Body of pancreas (tissue), 4 donors: ENCODE results near the gene SEPHS2. TPM values are rescaled to one million over a fixed set of nuclear protein-coding genes. Genes with fewer than 3 reads are reported as not detected.
A peak's percentile ranks its signal among the peaks of the same experiment; 100 is the strongest.

Experiments used
- ATAC-seq: fragments of 150-250 bp; one replicate; pipeline ENCODE4 v1.9.1; 2016
- DNase-seq, 4 donors: peaks; one replicate each; pipeline ENCODE4 v3.0.0-alpha.2; 2019
- H3K27ac ChIP-seq, 4 donors: fragments of 200-600 bp; sonication (generic); 1 replicate in 3 of 4; 2 replicates in 1 of 4; pipeline versions ENCODE4 v1.5.1 to v1.6.1; 2016 to 2019; ENCODE audit warnings: mild to moderate bottlenecking in 1 of 4, mixed read lengths in 1 of 4, moderate library complexity in 1 of 4
- H3K27me3 ChIP-seq, 2 donors: fragments of 200-600 bp; sonication (generic); one replicate each; pipeline ENCODE4 v1.6.0; 2016; ENCODE audit warnings: mild to moderate bottlenecking in 1 of 2
- H3K36me3 ChIP-seq, 2 donors: fragments of 200-600 bp; sonication (generic); replicated peaks in 1 of 2; 2 replicates each; pipeline ENCODE4 v1.5.1; 2016; ENCODE audit warnings: low read depth in 2 of 2; ENCODE audit not compliant: insufficient read depth in 1 of 2
- H3K4me1 ChIP-seq: fragments of 200-600 bp; sonication (generic); one replicate; pipeline ENCODE4 v1.6.0; 2016
- H3K4me3 ChIP-seq, 2 donors: fragments of 200-600 bp; sonication (generic); 1 replicate in 1 of 2; 2 replicates in 1 of 2; pipeline ENCODE4 v1.5.1; 2016 to 2019
- H3K9me3 ChIP-seq, 3 donors: fragments of 200-600 bp; sonication (generic); 1 replicate in 2 of 3; 2 replicates in 1 of 3; pipeline ENCODE4 v1.5.1; 2016
- CTCF ChIP-seq, 7 experiments: fragments of 450-650 bp in 4 of 7; fragments of 200-600 bp in 3 of 7; sonication (generic) in 3 of 7; IDR thresholded peaks; one replicate each; pipeline ENCODE4 v1.5.1; 2016 to 2019; ENCODE audit warnings: antibody characterized with exemption in 7 of 7
- POLR2A ChIP-seq, 3 donors: fragments of 450-650 bp; IDR thresholded peaks; one replicate each; pipeline ENCODE4 v1.6.1; 2016; ENCODE audit warnings: antibody characterized with exemption in 3 of 3, mild to moderate bottlenecking in 2 of 3
- WGBS, 2 donors: methylation state at CpG; one replicate each; pipeline ENCODE4 v1.1.5; 2017; 5-methylcytosine and 5-hydroxymethylcytosine counted together
- intact Hi-C: fragments of 100-400 bp; cut with DNase I; formaldehyde crosslinking; loops from one replicate; pipeline ENCODE4 v1.15.1; 2023
- total RNA-seq, 2 donors: library from RNA; depleted of rRNA; stranded (reverse); fragments of >200 nt; gene quantifications; one replicate each; pipeline ENCODE4 v1.1.0, GENCODE V29; 2016

SEPHS2 gene
- total RNA-seq, 2 donors from 2014 or later = 28.0 to 29.6 TPM

GRCh38 chr16:30414159-30414558 lies 31.5 kb downstream of the SEPHS2 start:
- Histone ChIP-seq H3K27me3 (no peaks in the 10 kb centered on the region), H3K36me3 (no peaks in the 10 kb centered on the region), H3K27ac (peak overlapping the region; percentile 76 to 86 (median 84)), H3K4me3 (no peak overlapping the region), H3K9me3 (no peaks in the 10 kb centered on the region), H3K4me1 (peaks cover 45% of the 10 kb centered on the region)
- TF ChIP-seq CTCF (IDR thresholded peaks at IDR 0.05) (no peak), POLR2A (IDR thresholded peaks at IDR 0.05) (no peak)
- DNase-seq (peak; percentile 56 to 78 (median 72)), ATAC-seq (peak; percentile 24)
- 44 to 51% methylated on average over 5 of the region's 5 CpGs for WGBS, 2 donors
- intact Hi-C loops = no loop called here

GRCh38 chr16:30413112-30413806 lies 32.4 kb downstream of the SEPHS2 start:
- H3K4me3 ChIP-seq = no peak overlapping the region
- WGBS, 2 donors = 62 to 64% methylated on average over 6 of the region's 6 CpGs
- no peaks in the 10 kb centered on the region for H3K36me3 ChIP-seq
- H3K9me3 ChIP-seq = no peaks in the 10 kb centered on the region
- intact Hi-C loops = no loop called here
- H3K27ac ChIP-seq = peak overlapping the region; percentile 76 to 86 (median 84)
- H3K27me3 ChIP-seq = no peaks in the 10 kb centered on the region
- ATAC-seq (no peak), DNase-seq (no peak)
- TF ChIP-seq POLR2A (IDR thresholded peaks at IDR 0.05) (no peak), CTCF (IDR thresholded peaks at IDR 0.05) (no peak)
- H3K4me1 ChIP-seq = peaks cover 51% of the 10 kb centered on the region

- H3K27ac ChIP-seq = peak overlapping the region; percentile 36 to 68 (median 50)
- H3K36me3 ChIP-seq = no peaks in the 10 kb centered on the region
- H3K9me3 ChIP-seq = no peaks in the 10 kb centered on the region
- no peaks in the 10 kb centered on the region for H3K27me3 ChIP-seq
- peak; percentile 70 for ATAC-seq
- WGBS, 2 donors = 34 to 45% methylated on average over 10 to 15 of the region's 15 CpGs
- no peak overlapping the region for H3K4me3 ChIP-seq
- DNase-seq = peak; percentile 91 to 95 (median 93)
- peaks cover 52% of the 10 kb centered on the region for H3K4me1 ChIP-seq
- TF ChIP-seq POLR2A (IDR thresholded peaks at IDR 0.05) (no peak), CTCF (IDR thresholded peaks at IDR 0.05) (peak; percentile 93 to 97 (median 96))
- intact Hi-C loops = no loop called here
These were observed 36.3 kb downstream of the SEPHS2 start for GRCh38 chr16:30409125-30410060.

GRCh38 chr16:30407804-30408534 lies 37.7 kb downstream of the SEPHS2 start:
- peak overlapping the region; percentile 64 to 92 (median 82) for H3K27ac ChIP-seq
- H3K4me1 ChIP-seq = peaks cover 38% of the 10 kb centered on the region
- TF ChIP-seq CTCF (IDR thresholded peaks at IDR 0.05) (no peak), POLR2A (IDR thresholded peaks at IDR 0.05) (no peak)
- no peaks in the 10 kb centered on the region for H3K27me3 ChIP-seq
- intact Hi-C loops = no loop called here
- DNase-seq = no peak
- H3K9me3 ChIP-seq = no peaks in the 10 kb centered on the region
- peak; percentile 2 for ATAC-seq
- 12 to 14% methylated on average over 13 to 18 of the region's 19 CpGs for WGBS, 2 donors
- H3K36me3 ChIP-seq = no peaks in the 10 kb centered on the region
- peak overlapping the region; percentile 54 to 57 for H3K4me3 ChIP-seq
